Measurements from ENCODE around the gene BPIFB2. TPM values are rescaled to one million over a fixed set of nuclear protein-coding genes. Genes with fewer than 3 reads are reported as not detected.

BPIFB2 gene
- polyA plus RNA-seq, 1 donor (not counting 4 experiments of a cell fraction or from before 2014, with no cell fraction given), result not detected

DNA sequence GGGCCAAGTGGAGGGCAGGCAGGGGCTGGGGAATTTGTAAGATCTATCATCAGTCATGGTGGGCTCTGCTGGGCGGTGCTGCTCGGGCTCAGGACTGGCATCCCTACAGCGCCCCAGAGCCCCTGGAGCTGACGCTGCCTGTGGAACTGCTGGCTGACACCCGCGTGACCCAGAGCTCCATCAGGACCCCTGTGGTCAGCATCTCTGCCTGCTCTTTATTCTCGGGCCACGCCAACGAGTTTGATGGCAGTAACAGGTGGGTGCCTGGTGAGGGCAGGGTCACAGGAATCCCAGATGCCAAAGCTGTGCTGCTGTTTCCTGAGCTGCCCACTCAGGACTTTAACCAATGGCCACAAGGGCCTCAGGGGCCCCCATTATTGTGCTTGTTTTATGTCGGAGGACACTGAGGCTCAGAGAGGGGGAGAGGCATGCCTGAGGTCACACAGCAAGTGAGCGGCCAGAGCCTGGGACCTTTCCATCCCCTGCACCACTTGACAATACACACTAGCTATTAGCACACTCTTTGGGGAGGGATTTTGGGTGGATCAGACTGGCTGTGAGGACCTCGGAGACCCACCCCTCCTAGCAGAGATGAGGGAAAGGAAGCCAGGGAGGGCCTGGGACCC lies 6.3 kb downstream of the BPIFB2 start:
- H3K36me3 ChIP-seq (ENCODE audit: control insufficient read depth in 2 of 2, extremely low read depth in 1 of 2, insufficient read depth in 2 of 2, low read length in 2 of 2), result no peaks in the 10 kb centered on the region
- H3K9me1 ChIP-seq (ENCODE audit: control insufficient read depth, extremely low read depth, insufficient read depth, low read length), result no peaks in the 10 kb centered on the region
- peaks cover 3% of the 10 kb centered on the region for H3K27me3 ChIP-seq (ENCODE audit: control insufficient read depth, extremely low read depth, insufficient read depth, low read length)
- H3K27ac ChIP-seq (ENCODE audit: control insufficient read depth, insufficient read depth, low read length), result no peak overlapping the region
- H2AFZ ChIP-seq (ENCODE audit: control insufficient read depth, low read length), result no peak overlapping the region
- dilution Hi-C loops (cut with MboI; ENCODE audit: extremely low pct_ligation_motif_present, low sequenced_read_pairs), result no loop called here
- DNase-seq (ENCODE audit: low read depth, low spot score) (no peak), FAIRE-seq (no peak)
- H3K9ac ChIP-seq (ENCODE audit: control insufficient read depth, extremely low read depth, insufficient read depth, low read length), result no peak overlapping the region
- H4K20me1 ChIP-seq (ENCODE audit: control insufficient read depth, extremely low read depth, insufficient read depth, low read length), result no peaks in the 10 kb centered on the region
- TF ChIP-seq EZH2 (IDR thresholded peaks at IDR 0.05; ENCODE audit: low read length), result no peak
- TF ChIP-seq, protein P1, sequence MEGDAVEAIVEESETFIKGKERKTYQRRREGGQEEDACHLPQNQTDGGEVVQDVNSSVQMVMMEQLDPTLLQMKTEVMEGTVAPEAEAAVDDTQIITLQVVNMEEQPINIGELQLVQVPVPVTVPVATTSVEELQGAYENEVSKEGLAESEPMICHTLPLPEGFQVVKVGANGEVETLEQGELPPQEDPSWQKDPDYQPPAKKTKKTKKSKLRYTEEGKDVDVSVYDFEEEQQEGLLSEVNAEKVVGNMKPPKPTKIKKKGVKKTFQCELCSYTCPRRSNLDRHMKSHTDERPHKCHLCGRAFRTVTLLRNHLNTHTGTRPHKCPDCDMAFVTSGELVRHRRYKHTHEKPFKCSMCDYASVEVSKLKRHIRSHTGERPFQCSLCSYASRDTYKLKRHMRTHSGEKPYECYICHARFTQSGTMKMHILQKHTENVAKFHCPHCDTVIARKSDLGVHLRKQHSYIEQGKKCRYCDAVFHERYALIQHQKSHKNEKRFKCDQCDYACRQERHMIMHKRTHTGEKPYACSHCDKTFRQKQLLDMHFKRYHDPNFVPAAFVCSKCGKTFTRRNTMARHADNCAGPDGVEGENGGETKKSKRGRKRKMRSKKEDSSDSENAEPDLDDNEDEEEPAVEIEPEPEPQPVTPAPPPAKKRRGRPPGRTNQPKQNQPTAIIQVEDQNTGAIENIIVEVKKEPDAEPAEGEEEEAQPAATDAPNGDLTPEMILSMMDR (optimal IDR thresholded peaks at IDR 0.05 in 1 of 3, IDR thresholded peaks at IDR 0.05 in 1 of 3, conservative IDR thresholded peaks at IDR 0.05 in 1 of 3; ENCODE audit: extremely low read depth in 1 of 3, insufficient read depth in 2 of 3, low read length in 3 of 3), result no peak
- no peak overlapping the region for H3K4me3 ChIP-seq (ENCODE audit: control insufficient read depth in 2 of 3, extremely low read depth in 1 of 3, insufficient read depth in 2 of 3, low read depth in 1 of 3, low read length in 3 of 3)
- H3K79me2 ChIP-seq (ENCODE audit: control insufficient read depth, insufficient read depth, low read length), result no peaks in the 10 kb centered on the region
- no peaks in the 10 kb centered on the region for H3K9me3 ChIP-seq (ENCODE audit: control insufficient read depth, low read depth, low read length)
- no peaks in the 10 kb centered on the region for H3K4me1 ChIP-seq (ENCODE audit: control insufficient read depth, extremely low read depth, insufficient read depth, low read length)
- no peak overlapping the region for H3K4me2 ChIP-seq (ENCODE audit: control insufficient read depth, extremely low read depth, insufficient read depth, low read depth, low read length)

DNA sequence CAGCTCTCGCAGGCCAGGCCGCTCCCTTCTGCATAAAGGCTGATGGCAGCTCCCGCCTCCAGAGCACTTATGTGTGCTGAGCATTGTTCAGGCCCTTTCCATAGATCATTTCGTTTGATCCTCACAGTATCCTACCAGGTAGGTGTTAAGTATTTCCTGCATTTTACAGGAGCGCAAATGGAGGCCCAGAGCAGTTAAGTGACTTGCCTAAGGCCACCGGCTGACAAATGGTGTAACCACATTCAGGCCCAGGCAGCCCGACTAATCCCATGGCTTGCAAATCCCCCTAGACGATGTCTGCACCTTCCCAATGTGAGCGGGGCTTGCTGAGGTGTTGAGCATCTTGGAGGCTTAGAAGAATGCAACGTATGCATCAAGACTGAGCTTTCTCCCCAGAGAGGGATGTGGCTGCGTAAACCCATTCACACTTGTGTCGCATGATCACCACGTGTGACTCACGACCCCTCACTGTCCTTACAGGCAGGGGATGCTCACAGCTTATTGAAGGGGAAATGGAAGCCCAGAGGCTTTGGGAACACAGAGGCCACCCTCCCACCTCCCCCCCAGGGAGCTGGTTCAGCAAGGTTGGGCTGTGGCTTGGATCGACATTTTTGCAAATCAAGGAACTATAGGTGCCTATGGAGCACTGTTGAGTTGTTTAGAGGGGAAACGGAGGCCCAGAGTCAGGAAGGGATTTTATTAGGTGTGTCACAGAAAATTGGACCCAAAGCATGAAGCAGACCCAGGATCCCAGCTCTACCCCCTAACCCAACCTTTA lies 7.0 kb downstream of the BPIFB2 start:
- no peak overlapping the region for H3K4me2 ChIP-seq (ENCODE audit: control insufficient read depth, extremely low read depth, insufficient read depth, low read depth, low read length)
- H2AFZ ChIP-seq (ENCODE audit: control insufficient read depth, low read length), result no peak overlapping the region
- no peaks in the 10 kb centered on the region for H3K79me2 ChIP-seq (ENCODE audit: control insufficient read depth, insufficient read depth, low read length)
- DNase-seq (ENCODE audit: low read depth, low spot score) (no peak), FAIRE-seq (no peak)
- no peak overlapping the region for H3K9ac ChIP-seq (ENCODE audit: control insufficient read depth, extremely low read depth, insufficient read depth, low read length)
- dilution Hi-C loops (cut with MboI; ENCODE audit: extremely low pct_ligation_motif_present, low sequenced_read_pairs), result no loop called here
- no peaks in the 10 kb centered on the region for H3K9me3 ChIP-seq (ENCODE audit: control insufficient read depth, low read depth, low read length)
- no peak for TF ChIP-seq EZH2 (IDR thresholded peaks at IDR 0.05; ENCODE audit: low read length)
- TF ChIP-seq, protein P1 (optimal IDR thresholded peaks at IDR 0.05 in 1 of 3, IDR thresholded peaks at IDR 0.05 in 1 of 3, conservative IDR thresholded peaks at IDR 0.05 in 1 of 3; ENCODE audit: extremely low read depth in 1 of 3, insufficient read depth in 2 of 3, low read length in 3 of 3), result no peak
- H3K9me1 ChIP-seq (ENCODE audit: control insufficient read depth, extremely low read depth, insufficient read depth, low read length), result no peaks in the 10 kb centered on the region
- H3K4me1 ChIP-seq (ENCODE audit: control insufficient read depth, extremely low read depth, insufficient read depth, low read length), result no peaks in the 10 kb centered on the region
- H3K27me3 ChIP-seq (ENCODE audit: control insufficient read depth, extremely low read depth, insufficient read depth, low read length), result peaks cover 2% of the 10 kb centered on the region
- H3K27ac ChIP-seq (ENCODE audit: control insufficient read depth, insufficient read depth, low read length), result no peak overlapping the region
- H3K4me3 ChIP-seq (ENCODE audit: control insufficient read depth in 2 of 3, extremely low read depth in 1 of 3, insufficient read depth in 2 of 3, low read depth in 1 of 3, low read length in 3 of 3), result no peak overlapping the region
- H3K36me3 ChIP-seq (ENCODE audit: control insufficient read depth in 2 of 2, extremely low read depth in 1 of 2, insufficient read depth in 2 of 2, low read length in 2 of 2), result no peaks in the 10 kb centered on the region
- no peaks in the 10 kb centered on the region for H4K20me1 ChIP-seq (ENCODE audit: control insufficient read depth, extremely low read depth, insufficient read depth, low read length)

All from keratinocyte (primary cell).